K562 (cell line): ENCODE data around the gene GPX7. TPM values are rescaled to one million over a fixed set of nuclear protein-coding genes. Genes with fewer than 3 reads are reported as not detected.

ENCODE experiments used
- ATF3 ChIP-seq, 2 experiments: fragments of 450-650 bp in 1 of 2; sonication (generic) in 1 of 2; formaldehyde crosslinking in 1 of 2; IDR thresholded peaks in 1 of 2; conservative IDR thresholded peaks in 1 of 2; 2 replicates each; pipeline versions ENCODE4 v1.6.1 to v1.8.1; 2016 to 2023; ENCODE audit warnings: mild to moderate bottlenecking in 2 of 2, moderate library complexity in 2 of 2, inconsistent platforms in 1 of 2, missing genetic modification reagents in 1 of 2
- CBX1 ChIP-seq: sonication (generic); IDR thresholded peaks from 2 replicates; pipeline ENCODE4 v1.6.1; 2016; ENCODE audit warnings: antibody characterized with exemption, low read depth, mild to moderate bottlenecking
- CEBPG ChIP-seq, 3 experiments: fragments of 200-800 bp in 1 of 3; sonication (Bioruptor generic) in 1 of 3; sonication (generic) in 1 of 3; formaldehyde crosslinking in 1 of 3; IDR thresholded peaks in 2 of 3; conservative IDR thresholded peaks in 1 of 3; 2 replicates each; pipeline versions ENCODE4 v1.6.1 to v1.8.0; 2016 to 2022; ENCODE audit warnings: missing compliant biosample characterization in 2 of 3, missing genetic modification characterization in 2 of 3, mild to moderate bottlenecking in 1 of 3, missing genetic modification reagents in 1 of 3
- CREM ChIP-seq: IDR thresholded peaks from 2 replicates; pipeline ENCODE4 v1.6.1; 2014; ENCODE audit warnings: antibody characterized with exemption, low read depth
- ERF ChIP-seq: fragments of 450-650 bp; formaldehyde crosslinking; IDR thresholded peaks from 2 replicates; pipeline ENCODE4 v1.4.0; 2020; ENCODE audit warnings: mild to moderate bottlenecking, mixed read lengths
- ETV5 ChIP-seq: sonication (generic); formaldehyde crosslinking; IDR thresholded peaks from 2 replicates; pipeline ENCODE4 v1.4.0; 2020; ENCODE audit warnings: low read depth, mild to moderate bottlenecking, missing genetic modification reagents
- KDM4B ChIP-seq, 2 experiments: fragments of 450-650 bp in 1 of 2; sonication (generic) in 1 of 2; IDR thresholded peaks; 2 replicates each; pipeline ENCODE4 v1.6.1; 2016 to 2017; ENCODE audit warnings: borderline replicate concordance in 2 of 2, antibody characterized with exemption in 1 of 2, low read depth in 1 of 2, mild to moderate bottlenecking in 1 of 2
- MNT ChIP-seq, 2 experiments: fragments of 450-650 bp; conservative IDR thresholded peaks; 2 replicates each; pipeline ENCODE4 v1.6.1; 2017; ENCODE audit warnings: mild to moderate bottlenecking in 2 of 2, moderate library complexity in 2 of 2
- MTA3 ChIP-seq: fragments of 450-650 bp; formaldehyde crosslinking; IDR thresholded peaks from 2 replicates; pipeline ENCODE4 v1.6.1; 2017; ENCODE audit warnings: mild to moderate bottlenecking, borderline replicate concordance
- MYBL2 ChIP-seq, 2 experiments: fragments of 450-650 bp in 1 of 2; sonication (generic) in 1 of 2; formaldehyde crosslinking in 1 of 2; IDR thresholded peaks; 2 replicates each; pipeline versions ENCODE4 v1.6.1 to v1.8.1; 2017 to 2022; ENCODE audit warnings: borderline replicate concordance in 1 of 2, inconsistent platforms in 1 of 2, low read depth in 1 of 2, mild to moderate bottlenecking in 1 of 2, missing genetic modification reagents in 1 of 2, moderate library complexity in 1 of 2
- PHF20 ChIP-seq: fragments of 450-650 bp; IDR thresholded peaks from 2 replicates; pipeline ENCODE4 v1.6.1; 2018; ENCODE audit not compliant: partially characterized antibody
- RBFOX2 ChIP-seq: fragments of 200-400 bp; formaldehyde crosslinking; IDR thresholded peaks from 2 replicates; pipeline ENCODE4 v1.6.1; 2017; ENCODE audit warnings: low read depth, mild to moderate bottlenecking, low read length, moderate library complexity
- SOX6 ChIP-seq: fragments of 450-650 bp; IDR thresholded peaks from 2 replicates; pipeline ENCODE4 v1.6.1; 2014; ENCODE audit warnings: mild to moderate bottlenecking
- SP1 ChIP-seq: sonication (generic); formaldehyde crosslinking; IDR thresholded peaks from 2 replicates; pipeline ENCODE4 v1.8.1; 2022; ENCODE audit warnings: mild to moderate bottlenecking, missing genetic modification reagents
- TBP ChIP-seq: optimal IDR thresholded peaks from 2 replicates; pipeline ENCODE3; 2011; ENCODE audit warnings: low read depth, low read length, improper control_type of control experiment
- TFAM ChIP-seq: fragments of 250-450 bp; sonication (Bioruptor Pico); conservative IDR thresholded peaks from 2 replicates; pipeline ENCODE4 v1.5.0; 2021; ENCODE audit warnings: mild to moderate bottlenecking, moderate library complexity
- WHSC1 ChIP-seq: IDR thresholded peaks from one replicate; pipeline ENCODE4 v1.6.1; 2012; ENCODE audit warnings: low read length, control low read depth, inconsistent platforms
- XRCC4 ChIP-seq: IDR thresholded peaks from one replicate; pipeline ENCODE4 v1.6.1; 2011; ENCODE audit not compliant: insufficient read depth, insufficient read length; ENCODE audit errors: extremely low read depth
- ZBTB2 ChIP-seq: fragments of 450-650 bp; IDR thresholded peaks from 2 replicates; pipeline ENCODE4 v1.6.1; 2016; ENCODE audit warnings: antibody characterized with exemption
- ZFX ChIP-seq: sonication (generic); formaldehyde crosslinking; IDR thresholded peaks from 2 replicates; pipeline ENCODE4 v1.8.0; 2022; ENCODE audit warnings: mild to moderate bottlenecking, missing genetic modification reagents, moderate library complexity
- ZNF175 ChIP-seq: fragments of 200-800 bp; sonication (Bioruptor generic); IDR thresholded peaks from 2 replicates; pipeline ENCODE4 v1.6.1; 2016; ENCODE audit warnings: low read depth, mild to moderate bottlenecking, missing genetic modification characterization, missing compliant biosample characterization
- ZNF263 ChIP-seq: sonication (generic); formaldehyde crosslinking; IDR thresholded peaks from 2 replicates; pipeline ENCODE4 v1.8.0; 2022; ENCODE audit warnings: mild to moderate bottlenecking, missing genetic modification reagents, borderline replicate concordance
- polyA plus RNA-seq, 8 experiments: library from polyadenylated mRNA; depleted of rRNA in 4 of 8; stranded (reverse) in 5 of 8; unstranded in 3 of 8; fragments of >200 nt; fragmentation: Nextera tagmentation in 2 of 8; fragmentation: Illumina TruSeq in 1 of 8; extraction: Ambion mirVana in 2 of 8; extraction: Trizol in 1 of 8; gene quantifications; 2 replicates each; pipeline versions ENCODE4 v1.2.1 to v1.2.3, GENCODE V29; 2011 to 2014; ENCODE audit warnings: inconsistent platforms in 1 of 8, missing spikeins in 1 of 8
- total RNA-seq, 7 experiments: library from RNA; depleted of rRNA in 6 of 7; stranded (reverse); fragments of >200 nt in 6 of 7; fragmentation: Illumina TruSeq in 2 of 7; extraction: Trizol in 2 of 7; gene quantifications; 2 replicates each; pipeline versions ENCODE4 v1.2.1 to v1.2.3, GENCODE V29; 2011 to 2021; ENCODE audit warnings: low replicate concordance in 1 of 7

The GPX7 gene
- total and polyA plus RNA-seq, 9 of the 15 experiments (the other 6 are each of a cell fraction or from before 2014, with no cell fraction given) = 0.08 TPM; not detected in 8

- TF ChIP-seq ZNF175 (CRISPR knock-in tag) (0 out of 2 replicates have a peak, but pooled peaks have one; percentile 48), SP1 (peak; percentile 54; the same call in 1 of the 2 replicates), TFAM (no peak), KDM4B (IDR thresholded peaks at IDR 0.05; ENCODE audit: borderline replicate concordance in 2 of 2, low read depth in 1 of 2) (no peak; a peak in 1 of 4 replicates), ZNF263 (peak; percentile 97), ERF (CRISPR knock-in tag) (peak; percentile 69; the same call in 1 of the 2 replicates), SOX6 (peak; percentile 23; the same call in 1 of the 2 replicates), ZFX (CRISPR knock-in tag) (peak; percentile 98), MNT (conservative IDR thresholded peaks at IDR 0.05) (peak; percentile 32 to 42; a peak in 2 of 4 replicates), WHSC1 (no peak), ETV5 (CRISPR knock-in tag) (peak; percentile 69), ZBTB2 (no peak), RBFOX2 (peak; percentile 91), PHF20 (peak; percentile 78), MYBL2 (IDR thresholded peaks at IDR 0.05; ENCODE audit: low read depth) (no peak), MYBL2 (CRISPR knock-in tag; IDR thresholded peaks at IDR 0.05; ENCODE audit: borderline replicate concordance) (no peak), CREM (peak; percentile 5; the same call in 1 of the 2 replicates), TBP (peak; percentile 41), ATF3 (IDR thresholded peaks at IDR 0.05) (no peak), ATF3 (CRISPR knock-in tag; conservative IDR thresholded peaks at IDR 0.05) (no peak), CEBPG (CRISPR knock-in tag; IDR thresholded peaks at IDR 0.05) (peak; percentile 26; the same call in 1 of the 2 replicates), CEBPG (tag; conservative IDR thresholded peaks at IDR 0.05 in 1 of 2, IDR thresholded peaks at IDR 0.05 in 1 of 2) (no peak), XRCC4 (no peak), MTA3 (peak; percentile 84; the same call in 1 of the 2 replicates), CBX1 (peak; percentile 74; the same call in 1 of the 2 replicates)
Measured at GRCh38 chr1:52552505-52553361, 49.4 kb upstream of the GPX7 start, which contains the start of gene TUT4 (continued).
